ENCODE results near the gene AOPEP.

The AOPEP gene

DNA sequence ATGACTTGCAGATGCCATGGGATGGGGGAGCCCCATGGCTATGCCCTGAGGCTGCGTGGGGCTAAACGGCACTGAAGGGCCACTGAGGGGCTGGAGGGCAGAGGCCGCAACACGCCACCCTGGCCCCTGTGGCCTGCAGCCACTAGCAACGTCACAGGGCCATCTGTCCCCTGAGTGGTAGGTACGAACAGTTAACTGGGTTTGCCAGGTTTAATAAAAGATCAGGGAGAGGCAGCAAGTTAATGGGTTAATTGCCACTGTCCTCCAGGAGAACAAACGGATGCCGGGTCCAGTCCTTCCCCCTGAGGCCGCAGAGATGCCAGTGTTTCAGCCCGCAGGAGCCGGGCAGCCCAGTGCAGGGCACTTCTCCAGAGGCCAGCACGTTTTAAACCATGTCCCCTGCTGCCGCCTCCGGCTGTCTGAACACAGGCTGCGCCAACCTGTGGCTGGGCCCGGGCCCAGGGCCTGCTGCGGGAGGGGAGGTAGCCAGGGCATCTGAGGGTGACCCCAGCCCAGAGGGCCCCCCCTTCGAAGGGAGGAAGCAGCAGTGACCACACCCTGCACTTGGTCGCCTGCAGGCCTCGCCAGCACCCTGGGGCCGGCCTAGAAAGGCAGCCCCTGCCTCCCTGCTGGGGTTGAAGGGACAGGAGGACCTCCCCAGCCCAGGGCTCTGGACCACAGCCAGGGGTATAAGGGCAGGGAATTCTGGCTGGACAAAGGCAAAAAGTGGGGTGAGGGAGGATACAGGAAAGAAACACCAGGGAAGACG lies 363.7 kb downstream of the AOPEP start:
- no peak for DNase-seq

DNA sequence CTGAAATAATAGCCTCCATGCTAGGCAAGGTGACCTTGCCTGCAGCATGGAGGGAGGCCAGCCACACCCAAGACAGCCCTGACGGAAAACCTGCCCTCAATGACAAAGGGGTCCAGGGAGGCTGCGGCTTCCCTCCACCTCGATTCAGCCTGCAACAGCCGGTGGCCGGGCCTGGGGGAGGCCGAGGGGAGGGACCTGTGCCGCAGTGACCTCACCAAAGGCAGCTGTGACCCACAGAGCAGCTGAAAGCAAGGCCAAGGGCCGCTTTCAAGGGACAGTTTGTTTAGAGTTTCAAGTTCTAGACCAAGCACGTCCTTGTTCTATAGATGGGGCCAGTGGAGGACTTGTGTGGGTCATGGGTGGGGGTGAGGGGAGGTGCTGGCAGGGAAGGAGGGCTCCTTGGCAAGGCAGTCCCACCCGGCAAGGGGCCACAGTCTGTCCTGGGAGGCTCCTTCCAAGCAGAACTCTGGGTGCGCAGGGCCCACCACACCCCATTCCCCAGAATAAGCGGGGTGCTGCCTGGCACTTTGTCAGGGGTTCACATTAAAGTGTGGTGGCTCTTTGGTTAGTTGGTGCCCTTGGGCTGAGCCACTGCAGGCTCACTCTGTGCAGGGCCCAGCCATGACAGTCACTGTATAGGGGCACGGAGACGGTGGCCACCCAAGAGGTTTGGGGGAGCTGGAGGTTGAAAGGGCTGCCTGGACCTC lies 364.5 kb downstream of the AOPEP start:
- DNase-seq = no peak

DNA sequence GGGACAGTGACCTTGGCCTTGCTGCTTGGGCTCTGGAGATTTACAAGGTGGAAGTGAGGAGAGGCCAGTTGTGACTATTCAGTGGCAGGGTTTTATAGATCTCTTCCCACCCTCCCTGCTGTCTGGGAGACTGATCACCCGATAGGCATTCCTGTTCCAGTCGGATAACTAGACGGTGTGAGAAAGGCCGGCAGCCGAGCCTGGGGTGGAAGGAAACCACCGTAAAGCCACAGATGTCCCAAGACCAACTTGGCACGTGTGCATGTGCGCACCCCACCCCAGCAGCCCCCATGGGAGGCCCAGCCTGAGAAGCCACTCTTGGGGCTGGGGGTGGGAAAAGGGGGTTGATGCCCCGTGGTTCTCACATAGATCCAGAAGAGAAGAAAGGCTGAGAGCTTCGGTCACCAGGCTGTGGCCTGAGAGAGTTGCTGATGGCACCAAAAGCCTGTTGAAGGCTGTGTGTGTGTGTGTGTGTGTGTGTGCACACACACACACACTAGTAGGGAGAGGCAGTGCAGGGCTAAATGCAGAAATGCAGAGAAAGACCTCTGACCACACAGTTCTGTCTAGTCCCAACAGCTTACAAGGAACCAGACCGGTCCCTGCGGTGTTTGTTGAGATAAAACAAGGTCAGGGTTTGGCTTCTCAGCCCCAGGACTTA lies 365.2 kb downstream of the AOPEP start:
- DNase-seq = no peak

DNA sequence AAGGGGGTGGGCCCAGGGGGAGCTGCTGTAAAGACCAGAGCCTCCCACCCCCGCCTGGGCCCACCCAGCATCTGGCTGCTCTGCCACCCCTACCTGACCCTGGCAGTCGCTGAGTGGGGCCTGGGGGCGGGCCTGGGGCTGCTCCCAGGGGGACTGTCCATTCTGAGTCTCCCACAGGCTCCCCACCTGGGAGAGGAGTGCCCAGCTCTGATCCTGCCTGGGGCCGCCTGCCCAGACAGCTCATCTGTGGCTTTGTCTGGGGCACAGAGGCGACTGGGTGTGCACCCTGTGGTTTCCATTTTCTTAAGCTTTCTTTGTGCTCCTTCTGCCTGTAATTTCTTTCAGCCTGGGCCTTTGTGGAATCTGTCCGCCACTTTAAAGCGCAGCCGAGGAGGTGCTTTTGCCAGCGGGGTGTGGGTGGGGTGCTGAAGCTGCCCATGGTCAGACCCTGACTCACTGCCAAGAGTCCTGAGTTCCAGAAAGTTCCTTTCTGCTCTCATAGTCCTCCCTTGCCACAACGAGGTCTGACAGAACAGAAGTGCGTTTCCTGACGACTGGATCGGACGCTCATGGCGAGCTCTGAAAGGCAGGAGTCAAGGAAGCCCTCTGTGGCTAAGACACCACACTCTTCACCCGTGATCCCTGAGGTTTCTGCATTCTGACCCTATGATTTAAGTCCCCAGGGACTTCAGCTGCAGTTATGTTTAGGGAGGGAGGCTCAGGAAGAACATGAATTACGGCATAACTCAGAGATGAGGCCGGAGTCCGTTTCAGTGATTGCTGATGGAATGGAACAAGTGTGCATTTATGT lies 366.0 kb downstream of the AOPEP start:
- no peak for DNase-seq

DNA sequence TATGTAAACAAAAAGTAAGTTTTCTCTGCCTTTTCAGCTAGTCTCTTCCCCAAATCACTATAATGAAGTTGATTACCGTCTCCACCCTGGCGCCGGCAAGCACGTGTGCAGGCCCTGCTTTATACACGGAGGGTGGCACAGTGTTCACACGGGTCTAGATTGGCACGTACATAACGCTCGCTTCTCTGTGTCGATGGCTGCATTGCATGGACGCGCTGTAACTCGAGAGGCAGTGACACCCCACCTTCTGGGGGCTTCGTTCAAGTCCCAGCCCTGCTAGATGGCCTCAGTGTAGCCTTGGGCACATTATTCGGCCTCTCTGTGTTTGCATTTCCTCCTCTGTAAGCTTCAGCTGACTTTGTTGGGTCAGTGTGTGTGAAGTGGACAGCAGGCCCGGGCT lies 367.1 kb downstream of the AOPEP start:
- no peak for DNase-seq

DNA sequence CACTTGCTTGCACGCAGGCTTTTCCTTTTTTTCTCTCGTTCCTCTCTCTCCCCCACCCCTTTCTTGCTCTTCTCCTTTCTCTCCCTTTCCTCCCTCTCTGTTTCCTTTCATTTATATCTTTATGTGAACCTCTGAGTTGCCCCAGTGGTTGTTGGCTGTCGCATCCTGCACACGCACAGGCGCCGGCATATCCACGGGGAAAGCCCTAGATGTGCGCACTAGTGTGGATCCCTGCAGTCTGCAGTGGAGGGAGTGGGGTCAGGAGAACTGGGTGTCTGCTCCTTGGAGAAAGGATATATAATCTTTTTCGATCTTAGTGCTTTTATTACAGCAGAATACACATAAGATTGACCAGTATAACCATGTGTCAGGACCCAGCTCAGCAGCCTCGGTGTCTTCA lies 367.5 kb downstream of the AOPEP start:
- no peak for DNase-seq

DNA sequence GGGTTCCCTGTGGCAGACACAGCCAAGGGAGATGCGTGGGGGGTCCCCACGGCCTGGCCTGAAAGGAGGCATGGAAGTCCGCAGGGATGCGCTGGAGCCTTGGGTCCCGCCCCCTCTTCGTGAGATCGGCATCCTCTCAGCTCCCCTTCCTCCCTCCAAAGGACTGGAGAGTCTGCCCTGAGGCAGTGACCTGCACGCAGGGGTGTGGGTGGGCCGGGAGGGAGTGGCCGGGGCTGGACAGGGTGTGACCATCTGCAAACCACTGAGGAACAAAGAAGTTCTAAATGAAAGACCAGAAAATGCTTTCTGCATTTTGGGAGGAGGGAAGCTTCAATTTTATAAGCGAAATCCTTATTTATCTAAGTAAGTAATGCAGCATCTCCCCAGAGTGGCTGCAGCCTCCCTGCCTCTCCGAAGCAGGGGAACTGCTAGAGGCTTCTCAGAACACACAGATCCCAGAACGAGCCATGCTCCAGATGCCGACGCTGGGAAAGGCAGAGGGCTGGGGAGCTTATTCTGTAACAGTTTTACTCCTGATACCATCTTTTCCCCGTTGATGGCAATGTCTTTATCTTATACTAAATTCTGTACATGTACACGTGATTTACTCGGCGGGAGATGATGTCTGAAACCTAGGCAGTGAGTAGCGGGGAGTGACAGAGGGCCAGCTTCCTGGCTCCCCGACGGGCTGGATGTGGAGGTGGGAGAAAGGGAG lies 369.3 kb downstream of the AOPEP start:
- peak in 1 of 2 experiments; percentile 22 for DNase-seq

DNA sequence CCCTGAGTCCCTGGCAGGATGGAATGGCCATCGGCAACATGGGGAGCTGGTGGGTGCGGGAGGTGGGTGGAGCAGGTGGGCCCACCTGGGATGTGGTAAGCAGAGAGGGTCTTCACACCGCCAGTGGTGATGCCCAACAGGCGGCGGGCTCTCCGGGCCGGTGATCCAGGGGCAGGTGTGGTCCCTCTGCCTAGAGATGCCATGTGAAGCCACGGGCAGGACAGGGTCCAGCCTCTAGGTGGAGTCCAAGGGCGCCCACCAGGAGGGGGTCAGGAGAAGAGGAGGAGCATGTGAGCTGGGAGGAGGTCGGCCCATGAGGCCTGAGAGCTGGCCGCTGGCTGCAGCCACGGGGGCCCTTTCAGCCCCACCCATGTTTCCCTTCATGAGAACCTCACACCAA lies 369.9 kb downstream of the AOPEP start:
- DNase-seq = no peak

DNA sequence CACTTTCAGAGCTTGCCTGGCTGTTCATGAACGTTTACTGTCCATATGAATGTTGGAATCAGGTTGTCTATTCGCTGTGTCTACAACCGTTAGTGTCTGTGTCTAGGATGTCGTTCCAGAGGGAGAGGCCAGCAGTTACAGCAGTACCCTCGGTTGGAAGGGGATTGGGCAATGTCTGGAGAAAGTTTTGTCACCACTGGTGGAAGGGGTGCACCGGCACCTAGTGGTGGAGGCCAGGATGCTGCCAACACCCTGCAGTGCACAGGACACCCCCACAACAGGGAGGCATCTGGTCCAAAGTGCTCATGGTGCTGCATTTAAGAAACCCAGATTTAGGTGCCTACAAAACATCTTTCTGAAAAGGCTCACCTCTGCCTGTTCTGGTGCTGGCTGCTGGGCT lies 370.3 kb downstream of the AOPEP start:
- no peak for DNase-seq

DNA sequence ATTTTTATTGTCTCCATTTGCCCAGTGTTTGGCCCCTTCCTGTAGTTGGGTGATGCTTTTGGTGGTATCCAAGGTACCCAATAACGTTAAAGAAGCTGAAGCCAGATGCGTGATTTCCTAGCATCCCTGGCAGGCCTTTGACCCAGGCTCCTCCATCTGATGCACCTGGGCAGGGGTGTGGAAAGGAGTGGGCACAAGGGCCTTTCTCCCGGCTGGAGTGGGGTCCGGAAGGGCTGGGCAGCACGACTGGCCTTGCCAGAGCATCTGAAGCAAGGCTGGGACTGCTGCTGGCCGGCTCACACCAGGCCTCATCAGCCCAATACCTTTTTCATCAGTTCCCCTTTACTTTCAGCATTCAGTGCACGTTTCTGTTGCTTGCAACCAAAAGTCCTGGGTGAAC lies 370.8 kb downstream of the AOPEP start:
- DNase-seq = no peak

DNA sequence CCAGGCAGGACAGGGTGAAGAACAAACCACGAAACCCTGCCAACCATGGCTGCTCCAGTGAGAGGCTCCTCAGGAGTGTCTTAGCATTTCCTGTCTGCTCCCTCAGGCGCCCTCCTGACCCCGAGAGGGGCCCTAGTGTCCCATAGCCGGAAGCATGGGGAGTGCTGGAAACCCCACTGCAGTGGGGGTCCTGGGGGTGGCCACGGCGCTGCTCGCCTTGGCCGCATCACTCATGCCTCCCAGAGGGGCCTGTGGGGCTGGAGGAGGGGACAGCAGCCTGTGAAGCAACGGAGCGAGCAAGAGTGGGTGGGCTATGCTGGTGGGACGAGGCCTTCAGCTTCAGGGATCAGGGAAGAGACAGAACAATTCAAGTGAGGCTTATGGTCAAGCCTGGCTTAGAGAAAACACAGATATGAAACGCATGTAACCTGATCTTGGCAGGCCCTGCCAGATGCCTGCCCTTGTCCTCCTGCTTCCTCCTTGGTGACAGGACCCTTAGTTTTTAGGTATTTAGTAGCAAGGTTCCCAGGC lies 372.0 kb downstream of the AOPEP start:
- DNase-seq = no peak

DNA sequence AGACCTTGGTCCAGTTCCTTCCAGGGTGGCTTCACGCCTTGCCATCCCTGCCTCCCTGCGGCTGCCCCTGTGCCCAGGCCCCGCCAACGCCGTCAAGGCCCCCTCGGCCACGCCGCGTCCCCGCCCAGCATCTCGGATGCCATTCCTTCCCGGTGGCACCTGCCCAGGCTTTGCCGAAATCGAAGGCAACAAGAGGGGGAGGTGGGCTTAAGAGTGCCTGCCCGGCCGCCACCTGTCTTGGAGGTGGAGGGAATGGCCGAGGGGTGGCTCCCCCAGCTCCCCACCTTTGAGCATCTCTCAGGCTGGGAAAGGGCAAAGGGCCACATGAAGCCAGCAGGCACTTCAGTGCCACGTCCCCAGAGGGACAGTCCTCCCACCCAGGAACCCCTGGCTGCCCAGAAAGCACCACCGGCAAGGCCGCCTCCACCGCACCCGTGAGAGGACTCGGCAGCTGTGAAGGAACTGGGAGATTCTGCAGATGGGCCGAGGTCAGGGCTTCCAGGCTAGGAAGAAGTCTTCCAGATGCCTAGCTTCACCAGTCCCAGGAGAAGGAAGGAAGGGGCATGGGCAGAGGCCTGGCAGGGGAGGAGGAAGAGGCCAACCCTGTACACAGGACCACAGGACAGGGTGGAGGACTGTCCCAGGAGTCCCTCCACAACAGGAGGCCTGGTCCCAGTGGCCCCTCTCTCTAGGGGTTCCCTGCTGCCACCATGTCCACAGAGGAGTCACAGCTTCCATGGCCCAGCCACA lies 373.0 kb downstream of the AOPEP start:
- DNase-seq = no peak

DNA sequence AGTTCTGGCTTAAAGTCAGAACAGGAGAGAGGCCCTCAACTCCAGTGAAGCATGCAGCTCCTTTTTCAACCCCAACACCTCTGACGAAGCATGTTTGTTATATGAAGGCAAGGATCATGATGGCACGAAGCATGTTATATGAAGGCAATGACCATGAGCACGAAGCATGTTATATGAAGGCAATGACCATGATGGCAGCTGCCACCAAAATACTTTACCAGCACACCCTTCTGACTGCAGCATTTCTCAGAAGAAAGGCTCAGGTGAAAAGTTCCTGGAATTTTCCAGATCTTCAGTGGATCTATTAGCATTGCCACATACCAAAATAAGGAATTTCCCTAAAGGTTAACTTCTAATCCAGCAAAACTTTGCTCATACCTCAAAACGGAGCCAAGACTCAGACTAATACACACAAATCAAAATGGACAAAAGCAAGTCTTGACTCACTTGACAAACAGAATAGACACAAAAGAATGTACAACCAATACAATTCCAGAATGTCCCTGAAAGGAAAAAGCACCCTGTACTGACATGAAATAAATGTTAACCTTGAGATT lies 373.6 kb downstream of the AOPEP start:
- DNase-seq = no peak

DNA sequence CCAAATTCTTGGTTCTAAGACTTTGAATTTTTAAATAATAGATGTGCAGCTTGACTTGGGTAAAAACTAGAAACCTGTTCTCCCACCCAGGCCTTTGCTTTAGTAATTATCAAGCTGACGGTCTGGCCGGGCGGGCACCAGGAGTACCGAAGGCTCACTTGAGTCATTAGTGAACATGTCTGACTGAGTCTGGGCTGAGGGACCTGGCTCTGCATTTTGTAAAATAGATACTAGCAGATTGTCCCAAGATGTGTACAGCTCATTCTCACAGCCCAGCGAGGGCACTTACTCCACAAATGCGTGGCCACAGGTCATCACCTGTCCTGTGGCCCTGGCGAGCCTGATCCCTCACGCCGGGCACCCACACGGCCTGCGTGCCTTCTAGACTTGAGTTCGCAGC lies 374.8 kb downstream of the AOPEP start:
- DNase-seq = no peak

DNA sequence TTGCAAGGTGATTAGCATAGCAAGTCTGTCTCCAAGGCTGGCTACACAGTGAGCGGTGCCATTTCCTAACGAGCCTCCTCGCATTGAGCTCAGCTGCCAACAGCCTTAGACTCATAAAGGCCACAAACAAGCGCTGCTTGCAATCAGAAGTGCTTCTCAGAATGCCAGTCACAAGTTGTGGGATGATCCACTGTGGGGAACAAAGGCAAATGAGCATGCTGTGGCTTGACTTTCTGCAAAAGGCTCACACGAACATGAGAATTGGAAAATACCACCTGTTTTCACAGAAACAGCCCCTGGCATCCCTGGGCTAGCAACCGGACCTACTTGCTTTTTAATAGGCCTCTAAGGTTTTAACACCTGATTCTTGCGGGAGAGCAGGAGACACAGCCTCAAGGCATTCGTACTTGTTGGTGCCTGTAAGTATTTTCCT lies 375.5 kb downstream of the AOPEP start:
- no peak for DNase-seq

DNA sequence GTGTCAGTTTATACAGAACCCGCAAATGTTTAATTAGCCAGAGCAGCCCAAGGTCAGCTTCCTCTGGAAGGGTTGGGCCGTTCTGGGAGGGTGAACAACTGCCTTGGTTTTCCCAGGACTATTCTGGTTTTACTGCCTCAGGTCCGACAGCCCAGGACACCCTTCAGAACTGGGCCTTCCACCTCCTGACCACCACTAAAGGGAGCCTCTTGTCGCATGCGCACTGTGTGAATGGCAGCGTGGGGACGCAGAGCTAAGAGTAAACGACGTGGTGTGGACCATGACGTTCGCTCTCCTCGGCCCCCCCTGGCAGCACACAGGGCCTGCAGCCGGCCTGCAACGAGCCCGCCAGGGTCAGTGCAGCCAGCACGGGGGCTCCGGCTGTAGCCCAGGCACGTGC lies 376.1 kb downstream of the AOPEP start:
- no peak for DNase-seq

DNA sequence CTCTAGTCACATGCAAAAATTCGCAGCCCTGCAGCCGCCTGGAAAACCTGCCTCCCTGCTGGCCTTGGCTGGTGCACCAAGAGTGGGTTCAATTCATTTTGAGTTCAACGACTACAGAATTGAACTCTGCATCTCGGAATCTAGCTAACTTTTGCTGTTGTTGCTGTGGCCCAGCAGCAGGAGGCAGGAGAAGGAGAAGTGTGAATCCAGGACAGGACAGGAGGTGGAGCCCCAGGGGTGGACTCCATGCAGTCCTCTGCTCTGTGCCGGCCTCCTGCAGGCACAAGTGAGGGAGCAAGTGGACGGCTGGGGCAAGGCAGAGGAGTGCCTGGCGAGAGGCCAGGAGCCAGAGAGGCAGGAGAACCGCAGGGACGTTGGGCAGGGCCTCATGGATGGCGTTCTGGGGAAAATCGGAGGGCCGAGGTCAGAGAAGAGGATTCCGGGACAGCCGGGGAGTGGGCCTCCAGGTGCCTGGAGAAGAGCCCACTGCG lies 376.8 kb downstream of the AOPEP start:
- DNase-seq = no peak

DNA sequence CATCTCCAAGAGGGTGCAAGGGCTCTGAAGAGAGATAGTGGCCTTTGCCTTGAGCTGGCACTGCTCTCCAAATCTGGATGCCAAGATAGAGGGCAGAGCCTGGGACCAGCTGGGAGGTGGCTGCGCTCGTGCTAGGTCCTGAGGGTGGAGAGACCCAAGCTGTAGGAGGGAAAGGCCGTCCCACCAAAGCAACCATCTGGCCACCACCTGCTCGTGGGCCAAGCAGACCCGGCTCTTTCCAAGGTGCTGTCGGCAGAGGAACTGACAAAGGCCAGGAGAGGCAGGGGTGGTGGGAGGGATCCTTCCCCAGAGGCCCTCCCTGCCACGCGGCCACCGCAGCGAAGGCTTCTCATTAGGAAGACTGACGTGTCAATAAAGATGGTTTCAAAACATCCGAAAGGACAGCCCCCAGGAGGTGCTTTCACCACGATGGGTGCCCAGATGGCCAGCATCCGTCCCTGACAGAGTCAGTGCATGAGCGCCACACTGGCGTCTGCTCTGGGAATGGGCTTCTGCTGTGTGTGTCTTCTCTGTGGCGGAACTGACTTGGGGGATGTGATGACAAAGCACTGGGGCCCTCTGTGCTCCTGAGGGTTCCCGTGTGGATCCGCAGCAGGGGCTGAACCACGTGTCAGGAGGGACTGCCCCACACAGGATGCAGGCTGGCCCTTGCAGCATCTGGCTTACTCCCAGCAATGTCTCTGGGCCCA lies 377.5 kb downstream of the AOPEP start:
- DNase-seq = no peak

DNA sequence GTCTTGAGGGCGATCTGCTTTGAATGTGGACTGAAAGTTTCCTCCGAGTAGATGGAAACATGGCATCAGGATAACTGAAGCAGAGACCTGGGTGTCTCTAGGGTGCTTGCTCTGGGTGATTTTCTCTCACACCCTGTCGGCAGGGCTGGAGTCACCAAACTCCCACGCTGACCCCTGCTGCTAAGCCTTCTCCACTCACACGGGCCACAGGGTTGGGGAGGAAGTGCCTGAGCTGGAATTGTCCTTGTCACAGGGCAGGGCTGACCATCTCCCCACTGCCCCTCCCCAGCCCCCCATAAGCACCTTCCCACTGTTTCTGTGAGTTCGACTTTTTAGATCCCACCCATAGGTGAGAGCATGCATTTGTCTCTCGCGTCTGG lies 378.1 kb downstream of the AOPEP start:
- no peak for DNase-seq

DNA sequence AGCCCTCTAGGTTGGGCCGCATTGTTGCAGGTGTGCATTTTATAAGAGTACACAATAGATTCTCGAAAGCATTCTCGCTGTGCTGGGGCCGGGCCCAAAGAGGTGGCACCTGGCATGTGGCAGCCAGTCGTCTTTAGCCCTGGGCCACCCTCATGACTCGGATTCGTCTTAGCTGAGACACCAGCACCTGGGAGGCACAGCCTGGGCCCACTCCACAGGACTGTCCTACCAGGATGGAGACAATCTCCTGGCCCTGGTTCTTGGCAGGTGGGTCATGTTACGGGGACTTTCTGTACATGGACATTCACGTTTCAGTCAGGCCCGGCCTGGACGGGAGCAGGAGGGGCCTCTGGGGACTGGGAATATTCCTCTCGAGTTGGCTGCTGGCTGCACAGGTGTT lies 378.5 kb downstream of the AOPEP start:
- no peak for DNase-seq
